CMK (cell line): ENCODE data around the gene ENDOV.

ENCODE experiments used
- DNase-seq: peaks from one replicate; pipeline ENCODE4 v3.0.0-alpha.2; 2010; ENCODE audit warnings: low read depth

The ENDOV gene

GRCh38 chr17:80414803-80415625 is at the start of gene ENDOV:
ENDOV (plus strand) TSS chr17:80415167; CDS start chr17:80415195, 28 bp downstream.
- DNase-seq = peak; percentile 72

- no peak for DNase-seq
Measured at GRCh38 chr17:80365983-80366382, 49.0 kb upstream of the ENDOV start.

GRCh38 chr17:80367503-80367902 is 47.5 kb upstream of the ENDOV start:
- no peak for DNase-seq

DNA sequence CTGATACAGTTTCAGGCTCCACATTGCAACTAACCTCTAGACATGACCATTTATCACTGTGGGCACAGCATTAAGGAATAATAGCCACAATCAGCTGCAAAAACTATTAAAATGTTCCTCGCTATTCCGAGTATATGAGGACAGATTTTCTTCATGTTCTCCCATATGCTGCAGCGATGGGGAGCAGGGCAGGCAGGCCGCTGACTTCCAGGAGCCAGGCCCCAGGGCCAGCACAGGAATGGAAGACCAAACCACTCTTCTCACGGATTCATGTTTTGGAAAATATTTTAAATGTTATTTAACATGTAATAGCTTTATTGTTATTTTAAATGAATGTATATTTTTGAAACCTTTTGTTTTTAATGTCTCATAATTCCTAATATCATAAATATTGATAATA is 43.8 kb upstream of the ENDOV start:
- no peak for DNase-seq

GRCh38 chr17:80372456-80372855 is 42.5 kb upstream of the ENDOV start:
- DNase-seq = no peak

DNA sequence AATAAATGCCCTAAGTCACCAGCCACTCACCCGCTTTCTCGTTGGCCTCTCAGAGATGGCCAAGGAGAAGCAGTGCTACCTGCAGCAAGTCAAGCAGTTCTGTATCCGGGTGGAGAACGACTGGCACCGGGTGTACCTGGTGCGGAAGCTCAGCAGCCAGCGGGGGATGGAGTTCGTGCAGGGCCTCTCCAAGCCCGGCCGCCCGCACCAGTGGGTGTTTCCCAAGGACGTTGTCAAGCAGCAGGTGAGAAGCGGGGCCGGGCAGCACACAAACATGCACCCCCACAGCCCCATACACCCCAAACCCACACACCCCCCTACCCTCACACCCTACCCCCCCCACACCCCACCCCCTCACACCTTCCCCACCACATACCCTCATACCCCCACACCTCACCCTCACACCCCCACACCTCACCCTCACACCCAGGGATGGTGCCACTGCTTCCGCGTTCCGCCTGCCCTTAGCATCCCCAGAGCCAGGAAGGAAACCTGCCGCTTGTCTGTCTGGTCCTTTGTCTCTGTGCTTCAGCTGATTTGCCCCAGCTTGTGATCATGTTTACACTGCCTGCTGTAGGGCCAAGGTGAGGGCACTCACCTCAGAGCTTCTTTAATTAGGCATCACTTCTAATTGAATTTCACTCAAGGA is 41.9 kb upstream of the ENDOV start:
- DNase-seq = no peak

DNA sequence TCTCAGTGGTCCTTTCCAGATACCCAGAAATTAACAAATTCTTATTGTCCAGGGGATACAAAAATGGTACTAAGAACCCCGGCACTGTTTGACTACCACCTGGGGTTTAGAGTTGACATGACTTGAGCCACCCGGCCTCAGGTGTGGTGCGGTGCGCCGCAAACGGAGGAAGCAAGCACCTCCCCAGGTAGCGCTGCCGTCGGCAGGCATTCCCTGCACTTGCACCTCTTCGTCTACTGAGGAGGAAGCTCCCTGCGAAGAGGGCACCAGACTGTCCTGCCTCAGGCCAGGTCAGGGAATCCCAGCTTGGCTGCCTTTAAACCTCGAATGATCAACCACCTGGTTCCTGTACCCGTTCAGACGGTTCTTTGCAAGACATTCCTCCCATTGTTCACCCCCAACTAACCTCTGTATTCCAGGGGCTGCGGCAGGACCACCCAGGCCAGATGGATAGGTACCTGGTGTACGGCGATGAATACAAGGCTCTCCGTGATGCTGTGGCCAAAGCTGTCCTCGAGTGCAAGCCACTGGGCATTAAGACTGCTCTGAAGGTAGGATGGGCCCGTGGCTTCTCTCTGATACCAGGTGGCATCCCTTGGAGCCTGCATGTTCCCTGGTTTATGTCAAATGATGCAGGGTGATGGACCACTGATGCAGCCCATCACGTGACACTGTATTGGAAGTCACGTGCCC is 40.8 kb upstream of the ENDOV start:
- no peak for DNase-seq

GRCh38 chr17:80374732-80375585 is 40.0 kb upstream of the ENDOV start:
- no peak for DNase-seq

DNA sequence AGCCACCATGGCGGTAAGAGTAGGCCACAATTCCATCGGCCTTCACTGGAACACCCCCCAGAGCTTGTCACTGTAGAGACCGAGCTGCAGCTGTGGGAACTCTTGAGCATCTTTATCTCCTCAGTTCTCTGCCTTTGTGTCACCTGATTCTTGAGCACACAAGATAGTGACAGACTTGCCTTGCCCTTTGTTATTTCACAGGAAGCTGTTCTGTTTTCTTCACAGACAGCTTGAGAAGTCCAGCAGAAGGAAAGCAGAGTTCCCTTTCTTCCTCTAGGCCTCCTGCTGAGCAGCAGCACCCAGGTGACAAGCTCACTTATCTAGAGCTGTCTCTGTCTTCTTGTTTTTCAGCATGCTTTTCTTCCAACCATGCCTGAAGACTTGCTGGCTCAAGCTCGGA is 38.4 kb upstream of the ENDOV start:
- no peak for DNase-seq

GRCh38 chr17:80377798-80378197 is 37.2 kb upstream of the ENDOV start:
- no peak for DNase-seq

DNA sequence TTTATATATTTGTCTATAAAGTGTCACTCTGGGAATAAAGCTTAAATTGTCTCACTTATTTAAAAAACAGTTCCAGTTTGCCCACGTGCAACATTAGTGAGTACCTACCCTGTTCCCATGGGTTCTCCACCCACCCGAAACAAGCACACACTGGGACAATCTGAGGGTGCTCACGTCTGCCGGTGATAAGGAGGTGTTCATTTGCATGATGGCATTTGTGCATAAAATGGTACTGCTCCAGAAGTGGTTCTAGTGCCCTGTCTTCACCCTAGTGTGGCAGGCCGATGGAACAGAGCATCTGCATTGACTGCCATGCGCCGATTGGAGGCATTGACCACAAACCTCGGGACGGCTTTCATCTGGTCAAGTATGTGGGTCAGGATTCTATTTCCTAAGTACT is 35.6 kb upstream of the ENDOV start:
- DNase-seq = no peak

- no peak for DNase-seq
Measured at GRCh38 chr17:80380068-80380467, 34.9 kb upstream of the ENDOV start.

- DNase-seq = no peak
Measured at GRCh38 chr17:80380555-80381002, 34.4 kb upstream of the ENDOV start.

- DNase-seq = no peak
Measured at GRCh38 chr17:80381416-80381923, 33.5 kb upstream of the ENDOV start.

DNA sequence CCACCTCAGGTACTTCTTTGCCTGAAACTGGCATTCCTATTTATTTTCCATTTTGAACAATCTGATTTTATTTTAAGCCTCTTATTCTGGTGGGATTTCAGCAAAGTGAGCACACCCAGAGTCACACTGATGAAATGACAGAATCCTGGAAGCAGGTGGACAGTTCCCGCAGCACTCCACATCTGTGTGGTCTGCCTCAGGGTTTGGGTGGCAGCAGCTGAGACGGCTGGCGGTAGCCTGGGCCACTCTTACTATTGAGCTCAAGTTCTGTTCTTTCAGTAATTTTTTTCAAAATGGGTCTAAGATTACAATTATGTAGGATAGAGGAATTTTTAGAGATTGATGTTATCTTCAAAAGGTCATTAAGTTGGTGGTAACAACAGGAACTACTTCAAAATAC is 32.5 kb upstream of the ENDOV start:
- no peak for DNase-seq

- no peak for DNase-seq
Measured at GRCh38 chr17:80382956-80383355, 32.0 kb upstream of the ENDOV start.

DNA sequence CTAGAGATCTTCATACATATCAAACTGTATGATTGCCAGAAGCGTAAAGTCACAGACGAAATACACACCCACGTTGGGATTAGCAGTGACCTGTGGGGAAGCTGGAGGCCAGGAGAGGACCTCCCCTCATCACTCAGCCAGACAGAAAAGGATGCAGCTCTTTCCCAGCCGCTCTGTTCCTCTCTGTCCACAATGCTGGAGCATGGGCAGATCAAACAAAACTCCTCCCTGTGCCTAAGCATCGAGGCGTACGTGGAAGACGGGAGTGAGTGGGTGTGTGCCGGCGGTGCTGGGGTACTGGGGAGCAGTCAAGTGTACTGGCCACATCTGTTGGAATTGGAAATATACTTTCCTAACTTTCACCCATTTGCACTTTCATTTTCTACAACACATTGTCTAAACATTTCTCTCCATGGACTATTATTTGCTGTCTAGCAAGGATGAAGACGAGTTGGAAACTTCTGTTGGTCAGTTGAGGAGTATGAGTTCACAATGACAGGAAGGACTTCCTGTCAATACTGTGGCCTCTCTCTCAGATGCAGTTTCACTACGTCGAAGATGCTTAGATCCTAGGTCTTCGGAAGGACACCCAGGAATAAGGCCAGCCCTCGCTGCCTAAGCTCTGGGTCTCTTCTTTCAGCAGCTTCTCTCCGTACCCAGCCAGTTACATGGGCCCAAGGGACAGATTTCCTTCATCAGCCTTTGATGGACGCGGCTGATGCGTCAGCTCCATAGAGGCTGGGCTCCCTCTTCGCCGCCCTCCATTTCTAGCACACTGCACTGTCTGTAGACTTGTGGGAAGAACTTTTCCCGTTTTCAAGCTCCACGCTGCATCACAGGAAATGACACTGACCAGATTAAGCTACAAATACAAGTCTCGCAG is 30.6 kb upstream of the ENDOV start:
- DNase-seq = no peak

GRCh38 chr17:80385046-80385445 is 29.9 kb upstream of the ENDOV start:
- DNase-seq = no peak

DNA sequence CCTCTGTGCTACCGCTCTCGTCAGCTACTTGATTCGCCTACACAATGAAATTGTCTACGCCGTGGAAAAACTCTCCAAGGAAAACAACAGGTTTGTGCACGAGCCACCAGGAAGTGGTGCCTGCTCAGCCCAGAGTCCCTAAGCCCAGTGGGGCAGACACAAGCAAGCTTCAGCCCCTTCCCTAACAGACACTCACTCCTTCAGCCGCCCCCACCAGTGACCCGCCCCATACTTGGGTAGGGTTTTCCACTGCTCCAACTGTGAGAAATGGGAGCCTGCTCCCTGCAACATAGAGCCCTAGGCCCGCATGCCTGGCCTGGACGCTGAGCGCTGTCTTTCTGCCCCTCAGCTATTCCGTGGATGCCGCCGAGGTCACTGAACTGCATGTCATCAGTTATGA is 28.6 kb upstream of the ENDOV start:
- no peak for DNase-seq

GRCh38 chr17:80387071-80387470 is 27.9 kb upstream of the ENDOV start:
- DNase-seq = no peak

DNA sequence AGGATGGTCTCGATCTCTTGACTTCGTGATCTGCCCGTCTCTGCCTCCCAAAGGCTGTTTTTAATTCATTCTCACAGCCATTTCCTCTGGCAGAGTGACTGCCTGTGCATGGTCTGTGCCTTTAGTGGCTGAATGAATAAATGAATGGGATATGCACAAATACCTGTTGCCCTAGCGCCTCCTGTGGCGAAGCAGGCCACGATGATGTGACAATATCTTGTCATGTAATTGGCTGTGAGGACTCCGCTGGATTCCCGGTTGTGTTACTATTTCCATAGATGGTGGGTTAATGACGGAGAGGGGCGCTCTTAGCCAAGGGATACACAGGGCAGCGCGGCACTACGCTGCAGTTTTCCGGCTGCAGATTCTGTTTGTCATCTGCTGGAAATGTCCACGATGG is 26.8 kb upstream of the ENDOV start:
- DNase-seq = no peak
